Liver (tissue), 9 donors: ENCODE data around the gene HNMT. TPM values are rescaled to one million over a fixed set of nuclear protein-coding genes. Genes with fewer than 3 reads are reported as not detected.

Experiments
- DNase-seq: peaks from one replicate; pipeline ENCODE4 v3.0.0-alpha.2; 2017; ENCODE audit warnings: low spot score
- H3K27ac ChIP-seq, 2 donors: one replicate each; pipeline ENCODE4 v1.7.0; 2013; ENCODE audit warnings: inconsistent platforms in 2 of 2, low read length in 2 of 2, control low read depth in 1 of 2, low read depth in 1 of 2, mild to moderate bottlenecking in 1 of 2
- H3K27me3 ChIP-seq, 4 donors: one replicate each; pipeline versions ENCODE4 v1.6.1 to v1.7.0; 2013; ENCODE audit warnings: low read length in 3 of 4, inconsistent platforms in 1 of 4, mild to moderate bottlenecking in 1 of 4, moderate library complexity in 1 of 4; ENCODE audit not compliant: control insufficient read depth in 4 of 4, insufficient read depth in 4 of 4
- H3K36me3 ChIP-seq, 4 donors: one replicate each; pipeline versions ENCODE4 v1.6.1 to v1.7.0; 2013; ENCODE audit warnings: low read length in 3 of 4, mild to moderate bottlenecking in 3 of 4, low read depth in 1 of 4, moderate library complexity in 1 of 4; ENCODE audit not compliant: control insufficient read depth in 4 of 4, insufficient read depth in 3 of 4
- H3K4me1 ChIP-seq, 4 donors: one replicate each; pipeline versions ENCODE4 v1.6.1 to v1.7.0; 2013; ENCODE audit warnings: low read length in 3 of 4, mild to moderate bottlenecking in 3 of 4, moderate library complexity in 1 of 4; ENCODE audit not compliant: control insufficient read depth in 4 of 4, insufficient read depth in 4 of 4
- H3K4me3 ChIP-seq, 3 donors: one replicate each; pipeline versions ENCODE4 v1.6.1 to v1.7.0; 2013; ENCODE audit warnings: low read length in 3 of 3, control low read depth in 1 of 3, low read depth in 1 of 3, mild to moderate bottlenecking in 1 of 3
- H3K9ac ChIP-seq, 2 donors: one replicate each; pipeline ENCODE4 v1.7.0; 2013; ENCODE audit warnings: low read length in 2 of 2, mild to moderate bottlenecking in 2 of 2, moderate library complexity in 2 of 2, control low read depth in 1 of 2, low read depth in 1 of 2
- H3K9me3 ChIP-seq, 4 donors: one replicate each; pipeline versions ENCODE4 v1.6.1 to v1.7.0; 2013; ENCODE audit warnings: low read length in 3 of 4; ENCODE audit not compliant: control insufficient read depth in 4 of 4
- CTCF ChIP-seq: fragments of 150-350 bp; IDR thresholded peaks from 2 replicates; pipeline ENCODE4 v1.5.1; 2017; ENCODE audit warnings: improper control_type of control experiment, low read depth, low read length; ENCODE audit not compliant: missing input control
- EGR1 ChIP-seq, 2 donors: IDR thresholded peaks; 2 replicates each; pipeline ENCODE4 v1.6.1; 2016 to 2018; ENCODE audit warnings: antibody characterized with exemption in 2 of 2, low read depth in 2 of 2
- FOXA1 ChIP-seq: IDR thresholded peaks from 2 replicates; pipeline ENCODE4 v1.6.1; 2016; ENCODE audit warnings: antibody characterized with exemption
- FOXA2 ChIP-seq: IDR thresholded peaks from 2 replicates; pipeline ENCODE4 v1.6.1; 2016; ENCODE audit warnings: antibody characterized with exemption
- GABPA ChIP-seq, 2 donors: IDR thresholded peaks in 1 of 2; conservative IDR thresholded peaks in 1 of 2; 2 replicates each; pipeline ENCODE4 v1.6.1; 2016; ENCODE audit warnings: antibody characterized with exemption in 2 of 2, mild to moderate bottlenecking in 1 of 2, moderate library complexity in 1 of 2
- HNF4A ChIP-seq, 2 donors: conservative IDR thresholded peaks; 2 replicates each; pipeline ENCODE4 v1.6.1; 2016; ENCODE audit warnings: antibody characterized with exemption in 2 of 2, mild to moderate bottlenecking in 2 of 2
- HNF4G ChIP-seq: IDR thresholded peaks from 2 replicates; pipeline ENCODE4 v1.6.1; 2016; ENCODE audit warnings: antibody characterized with exemption
- JUND ChIP-seq, 2 donors: IDR thresholded peaks; 2 replicates each; pipeline ENCODE4 v1.6.1; 2016; ENCODE audit warnings: antibody characterized with exemption in 2 of 2
- NR2F2 ChIP-seq: IDR thresholded peaks from 2 replicates; pipeline ENCODE4 v1.6.1; 2016; ENCODE audit warnings: antibody characterized with exemption
- RAD21 ChIP-seq, 2 donors: IDR thresholded peaks; 2 replicates each; pipeline ENCODE4 v1.6.1; 2016; ENCODE audit warnings: antibody characterized with exemption in 2 of 2, mild to moderate bottlenecking in 2 of 2
- RXRA ChIP-seq, 2 donors: IDR thresholded peaks; 2 replicates each; pipeline ENCODE4 v1.6.1; 2017 to 2018; ENCODE audit warnings: antibody characterized with exemption in 2 of 2, mild to moderate bottlenecking in 1 of 2
- SP1 ChIP-seq: IDR thresholded peaks from 2 replicates; pipeline ENCODE4 v1.6.1; 2018; ENCODE audit warnings: antibody characterized with exemption, mild to moderate bottlenecking
- TAF1 ChIP-seq: conservative IDR thresholded peaks from 2 replicates; pipeline ENCODE4 v1.6.1; 2016; ENCODE audit warnings: antibody characterized with exemption, mild to moderate bottlenecking
- YY1 ChIP-seq: IDR thresholded peaks from 2 replicates; pipeline ENCODE4 v1.6.1; 2016; ENCODE audit warnings: antibody characterized with exemption, mild to moderate bottlenecking
- ZBTB33 ChIP-seq: IDR thresholded peaks from 2 replicates; pipeline ENCODE4 v1.6.1; 2016; ENCODE audit warnings: antibody characterized with exemption
- WGBS: extraction: QIAGEN DNeasy Blood & Tissue Kit; methylation state at CpG from one replicate; pipeline ENCODE4 v1.1.7; 2013; 5-methylcytosine and 5-hydroxymethylcytosine counted together
- polyA plus RNA-seq, 2 donors: library from polyadenylated mRNA; stranded (reverse) in 1 of 2; unstranded in 1 of 2; fragments of 200-250 nt in 1 of 2; fragments of >200 nt in 1 of 2; fragmentation: Nextera tagmentation in 1 of 2; extraction: Ambion mirVana in 1 of 2; gene quantifications; one replicate each; pipeline versions ENCODE4 v1.2.1 to v1.2.3, GENCODE V29; 2013 to 2015
- total RNA-seq, 2 donors: library from RNA; depleted of rRNA; stranded (reverse); fragments of >200 nt; gene quantifications; one replicate each; pipeline ENCODE4 v1.2.3, GENCODE V29; 2014
- TF ChIP-seq, protein P1 (sequence below): IDR thresholded peaks from 2 replicates; pipeline ENCODE4 v1.6.1; 2016; ENCODE audit warnings: antibody characterized with exemption
- TF ChIP-seq, protein P2 (sequence below): IDR thresholded peaks from 2 replicates; pipeline ENCODE4 v1.6.1; 2016; ENCODE audit warnings: antibody characterized with exemption
- donor health status: healthy.
- donor health status: healthy.
- donor health status: healthy.
- donor health status: healthy.
- donor health status: healthy.

HNMT gene
- total and polyA plus RNA-seq, 4 donors: 44.4 to 103 (median 78.5) TPM

GRCh38 chr2:137976274-137976673, 12.0 kb downstream of the HNMT start:
- Histone ChIP-seq H3K27me3 (no peaks in the 10 kb centered on the region), H3K4me3 (no peak overlapping the region), H3K36me3 (peaks cover 3 to 28% (median 12%) of the 10 kb centered on the region in 4 donors), H3K9ac (no peak overlapping the region), H3K27ac (peak overlapping the region; percentile 73 to 82), H3K9me3 (no peaks in the 10 kb centered on the region), H3K4me1 (peaks cover 7 to 36% (median 15%) of the 10 kb centered on the region in 4 donors)
- TF ChIP-seq EGR1 (IDR thresholded peaks at IDR 0.05; ENCODE audit: low read depth in 2 of 2) (no peak), RAD21 (IDR thresholded peaks at IDR 0.05) (no peak), RXRA (IDR thresholded peaks at IDR 0.05) (no peak), FOXA2 (no peak), YY1 (no peak), JUND (IDR thresholded peaks at IDR 0.05) (no peak), GABPA (IDR thresholded peaks at IDR 0.05 in 1 of 2, conservative IDR thresholded peaks at IDR 0.05 in 1 of 2) (no peak), HNF4G (no peak), NR2F2 (no peak), TAF1 (no peak), CTCF (no peak), FOXA1 (no peak), SP1 (no peak)
- TF ChIP-seq, protein P1, sequence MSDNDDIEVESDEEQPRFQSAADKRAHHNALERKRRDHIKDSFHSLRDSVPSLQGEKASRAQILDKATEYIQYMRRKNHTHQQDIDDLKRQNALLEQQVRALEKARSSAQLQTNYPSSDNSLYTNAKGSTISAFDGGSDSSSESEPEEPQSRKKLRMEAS: no peak
- TF ChIP-seq, protein P2, sequence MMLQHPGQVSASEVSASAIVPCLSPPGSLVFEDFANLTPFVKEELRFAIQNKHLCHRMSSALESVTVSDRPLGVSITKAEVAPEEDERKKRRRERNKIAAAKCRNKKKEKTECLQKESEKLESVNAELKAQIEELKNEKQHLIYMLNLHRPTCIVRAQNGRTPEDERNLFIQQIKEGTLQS: no peak
- no peak for DNase-seq
- whole genome bisulfite sequencing: 88% methylated on average over 3 of the region's 3 CpGs

- peaks cover 6 to 33% (median 15%) of the 10 kb centered on the region in 4 donors for H3K36me3 ChIP-seq
- DNase-seq: no peak
- no peak overlapping the region for H3K27ac ChIP-seq
- no peaks in the 10 kb centered on the region for H3K27me3 ChIP-seq
- no peak overlapping the region for H3K4me3 ChIP-seq
- TF ChIP-seq HNF4G (no peak), YY1 (no peak), GABPA (IDR thresholded peaks at IDR 0.05 in 1 of 2, conservative IDR thresholded peaks at IDR 0.05 in 1 of 2) (no peak), FOXA2 (no peak), JUND (IDR thresholded peaks at IDR 0.05) (no peak), RXRA (IDR thresholded peaks at IDR 0.05) (no peak), FOXA1 (no peak), NR2F2 (no peak), HNF4A (conservative IDR thresholded peaks at IDR 0.05) (no peak), EGR1 (IDR thresholded peaks at IDR 0.05; ENCODE audit: low read depth in 2 of 2) (no peak), TAF1 (no peak)
- TF ChIP-seq, protein P1: no peak
- no peak overlapping the region for H3K9ac ChIP-seq
- H3K9me3 ChIP-seq: no peaks in the 10 kb centered on the region
- peaks cover 7 to 33% (median 15%) of the 10 kb centered on the region in 4 donors for H3K4me1 ChIP-seq
Observed at GRCh38 chr2:137977790-137978189, 13.5 kb downstream of the HNMT start.

- Histone ChIP-seq H3K27ac (no peak overlapping the region), H3K4me1 (peaks cover 0 to 11% (median 3%) of the 10 kb centered on the region in 4 donors), H3K36me3 (peaks cover 8 to 24% (median 16%) of the 10 kb centered on the region in 4 donors), H3K9ac (no peak overlapping the region), H3K4me3 (no peak overlapping the region), H3K9me3 (no peaks in the 10 kb centered on the region), H3K27me3 (no peaks in the 10 kb centered on the region)
- TF ChIP-seq RXRA (IDR thresholded peaks at IDR 0.05) (no peak), EGR1 (IDR thresholded peaks at IDR 0.05; ENCODE audit: low read depth in 2 of 2) (no peak), ZBTB33 (no peak)
- no peak for DNase-seq
Observed at GRCh38 chr2:137980459-137980858, 16.2 kb downstream of the HNMT start.
